HG02870 (cell line): ENCODE measurements around the gene TIMM44.
A peak's percentile ranks its signal among the peaks of the same experiment; 100 is the strongest.

Experiments used
- ATAC-seq: cut with Tn5 transposase; IDR thresholded peaks from one replicate; pipeline ENCODE4 v1.9.1; 2021; ENCODE audit warnings: mild to moderate bottlenecking, moderate library complexity; ENCODE audit not compliant: unreplicated experiment

Gene TIMM44, protein sequence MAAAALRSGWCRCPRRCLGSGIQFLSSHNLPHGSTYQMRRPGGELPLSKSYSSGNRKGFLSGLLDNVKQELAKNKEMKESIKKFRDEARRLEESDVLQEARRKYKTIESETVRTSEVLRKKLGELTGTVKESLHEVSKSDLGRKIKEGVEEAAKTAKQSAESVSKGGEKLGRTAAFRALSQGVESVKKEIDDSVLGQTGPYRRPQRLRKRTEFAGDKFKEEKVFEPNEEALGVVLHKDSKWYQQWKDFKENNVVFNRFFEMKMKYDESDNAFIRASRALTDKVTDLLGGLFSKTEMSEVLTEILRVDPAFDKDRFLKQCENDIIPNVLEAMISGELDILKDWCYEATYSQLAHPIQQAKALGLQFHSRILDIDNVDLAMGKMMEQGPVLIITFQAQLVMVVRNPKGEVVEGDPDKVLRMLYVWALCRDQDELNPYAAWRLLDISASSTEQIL

DNA sequence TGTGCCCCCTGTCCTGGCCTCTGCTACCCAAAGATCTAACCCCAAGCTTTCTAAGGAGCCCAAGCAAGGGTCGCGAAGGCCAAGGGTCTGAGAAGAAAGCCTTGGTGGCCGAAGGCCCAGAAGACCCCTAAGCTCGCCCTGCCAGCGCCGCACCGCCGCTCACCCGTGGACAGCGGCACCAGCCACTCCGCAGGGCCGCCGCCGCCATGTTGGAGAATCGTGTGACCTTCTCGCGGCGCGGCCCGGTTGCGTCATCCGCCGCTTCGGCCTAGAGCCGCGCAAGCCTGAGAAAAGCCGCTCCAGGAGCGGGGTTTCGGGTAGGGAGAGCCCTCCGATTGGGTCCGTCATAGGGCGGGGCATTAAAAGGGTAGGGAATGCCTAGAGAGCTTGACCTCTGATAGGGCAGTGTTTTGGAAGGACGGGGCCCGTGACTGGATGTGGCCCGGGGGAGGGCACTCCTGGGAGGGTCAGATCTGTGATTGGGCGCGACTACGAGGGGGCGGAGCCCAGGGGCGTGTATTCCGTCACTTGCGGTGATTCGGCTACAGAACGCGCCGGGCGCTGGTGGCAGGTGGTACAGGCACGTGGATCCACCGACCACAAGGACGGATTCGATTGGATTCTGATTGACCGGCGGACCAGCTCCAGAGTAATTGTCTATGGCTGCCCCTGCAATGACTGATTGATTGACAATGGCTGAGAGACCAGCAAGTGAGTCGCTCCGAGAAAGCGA lies at the start of gene TIMM44:
TIMM44 (minus strand) TSS at position 223 of the 733 bp plus-strand sequence; CDS start at position 208, 15 bp downstream.
- peak; percentile 95 for ATAC-seq

DNA sequence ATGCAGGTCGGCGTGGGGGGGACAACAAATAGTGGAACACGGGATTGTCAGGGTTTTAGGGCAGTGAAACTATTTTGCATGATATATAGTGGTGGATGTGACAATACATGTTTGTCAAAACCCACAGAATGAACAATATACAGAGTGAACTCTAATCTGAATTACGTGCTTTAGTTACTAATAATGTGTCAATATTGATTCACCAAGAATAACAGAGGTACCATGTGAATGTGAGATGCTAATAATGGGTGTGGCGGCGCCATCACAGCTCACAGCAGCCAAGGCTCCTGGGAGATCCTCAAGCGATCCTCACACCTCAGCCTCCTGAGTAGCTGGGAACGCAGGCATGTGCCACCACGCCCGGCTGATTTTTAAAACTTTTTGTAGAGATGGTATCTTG lies 49.1 kb upstream of the TIMM44 start:
- no peak for ATAC-seq

DNA sequence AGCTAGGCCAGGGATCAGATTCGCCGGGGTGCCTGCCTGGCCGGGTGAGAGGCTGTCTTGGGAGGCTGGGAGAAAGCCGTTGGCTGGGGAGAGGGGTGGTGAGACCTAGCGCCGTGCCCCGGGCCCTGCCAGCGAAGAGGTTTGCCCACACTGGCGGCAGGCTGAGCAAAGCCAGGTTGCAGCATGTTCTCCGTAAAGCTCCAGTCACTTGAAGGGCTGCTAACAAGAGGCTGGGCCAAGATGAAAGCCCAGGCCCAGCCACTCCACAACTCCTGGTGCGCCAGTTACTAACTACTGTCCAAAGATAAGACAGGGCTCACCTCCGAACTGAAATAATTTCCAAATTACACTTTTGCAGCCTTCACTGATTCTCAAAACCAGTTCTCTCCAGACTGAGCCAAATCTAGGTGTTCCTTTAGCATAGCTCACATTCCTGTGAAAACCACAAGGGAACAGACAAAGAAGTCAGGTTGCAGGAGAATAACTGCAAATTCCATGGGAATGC lies 45.7 kb upstream of the TIMM44 start:
- ATAC-seq: no peak

DNA sequence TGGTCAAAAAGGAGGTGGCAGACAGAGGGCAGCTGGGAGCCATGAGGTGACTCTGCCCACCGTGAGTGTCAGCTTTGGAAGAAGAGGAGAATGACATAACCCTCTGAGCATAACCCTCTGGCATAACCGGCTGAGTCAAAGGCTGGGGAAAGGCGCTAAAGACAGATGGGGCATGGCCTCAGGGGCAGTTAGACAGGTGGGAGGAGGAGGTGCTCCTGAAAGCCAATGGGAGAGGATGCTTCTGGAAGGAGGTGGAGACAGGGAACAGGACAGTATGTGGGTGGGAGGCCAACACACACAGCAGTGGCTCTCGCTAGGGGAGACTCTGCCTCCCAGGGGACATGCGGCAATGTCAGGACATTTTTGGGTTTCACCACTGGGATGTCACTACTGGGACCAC lies 44.8 kb upstream of the TIMM44 start:
- no peak for ATAC-seq

DNA sequence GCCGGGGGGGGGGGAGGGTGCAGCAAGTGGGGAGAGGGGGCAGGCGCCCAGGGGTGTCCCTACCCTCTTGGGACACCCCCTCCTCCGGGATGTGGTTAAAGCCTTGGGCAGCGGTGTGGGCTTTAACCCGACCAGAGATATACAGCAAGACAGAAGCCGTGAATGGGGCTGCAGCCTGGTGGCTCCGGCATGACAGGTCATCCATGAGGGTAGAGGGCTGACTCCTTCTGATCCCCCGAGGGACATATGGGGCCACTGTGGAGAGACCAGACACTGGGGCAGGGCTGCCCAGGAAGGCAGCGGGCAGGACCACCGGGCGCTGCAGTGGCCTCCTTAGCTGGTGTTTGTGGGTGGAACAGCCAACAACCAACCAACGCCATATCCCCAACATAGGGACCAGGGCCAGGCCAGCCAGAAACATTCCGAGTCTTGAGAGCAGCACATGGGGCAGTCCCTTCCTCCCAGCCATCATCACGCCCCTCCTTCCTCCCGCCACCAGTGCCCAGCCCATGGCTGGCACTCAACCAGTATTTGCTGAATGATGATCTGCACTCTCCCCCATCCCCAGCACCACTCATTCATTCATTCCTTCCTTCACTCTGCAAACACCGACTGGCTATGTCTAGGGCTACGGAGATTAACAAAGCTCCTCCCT lies 43.8 kb upstream of the TIMM44 start:
- no peak for ATAC-seq

DNA sequence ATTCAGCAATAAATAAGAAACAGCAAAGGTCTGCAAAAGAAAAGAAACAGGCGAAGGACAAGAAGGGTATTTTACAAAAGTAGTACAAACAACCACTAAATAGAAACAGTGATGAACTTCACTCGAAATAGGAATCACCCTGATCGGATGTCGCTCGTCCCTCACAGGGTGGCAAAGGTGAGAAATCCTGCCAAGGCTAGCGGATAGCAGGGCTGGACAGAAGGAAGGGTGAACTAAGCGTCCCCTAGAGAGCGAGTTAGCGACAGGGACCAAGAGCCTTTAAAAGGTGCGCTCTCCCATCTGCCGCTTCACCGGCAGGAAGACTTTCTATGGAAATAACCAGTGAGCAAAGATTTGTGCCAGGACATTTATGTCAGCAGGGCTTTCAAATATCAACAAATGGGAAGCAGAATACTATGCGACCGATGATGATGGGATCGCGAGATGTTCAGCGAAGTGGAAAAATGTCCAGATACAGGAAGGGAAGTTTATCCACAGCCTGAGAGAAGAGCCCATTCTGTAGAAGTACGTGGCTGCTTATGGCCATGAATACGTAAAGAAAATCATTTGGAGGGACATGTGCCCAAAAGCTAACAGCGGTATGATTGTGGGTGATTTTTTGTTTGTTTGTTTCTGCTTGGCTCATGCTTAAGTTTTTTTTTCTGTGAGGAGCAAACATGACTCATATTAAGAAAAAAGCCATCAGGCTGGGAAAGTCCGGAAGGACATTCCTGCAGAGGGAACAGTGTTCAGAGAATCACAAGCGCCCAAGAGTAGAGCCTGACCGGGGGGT lies 43.1 kb upstream of the TIMM44 start:
- ATAC-seq: no peak

DNA sequence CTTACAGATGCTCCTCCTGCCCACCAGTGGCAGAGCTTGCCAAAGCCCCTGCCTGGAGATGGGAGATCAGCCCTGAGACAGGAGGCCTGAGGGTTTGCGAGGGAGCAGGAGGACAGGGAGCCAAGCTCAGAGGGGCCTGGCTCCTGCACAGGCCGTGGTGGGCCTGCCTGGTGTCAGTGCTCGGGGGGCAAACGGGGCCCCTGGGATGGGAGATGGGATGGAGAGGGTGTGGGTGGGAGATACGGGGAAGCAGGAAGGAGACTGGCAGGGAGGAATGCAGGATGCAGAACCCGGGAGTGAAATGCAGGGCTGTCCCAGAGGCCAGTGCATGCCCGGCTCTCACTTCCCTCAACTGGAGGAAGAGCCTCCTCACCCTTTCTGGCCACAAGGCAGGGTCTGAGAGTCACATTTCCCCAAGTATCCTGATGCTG lies 42.0 kb upstream of the TIMM44 start:
- ATAC-seq: no peak

DNA sequence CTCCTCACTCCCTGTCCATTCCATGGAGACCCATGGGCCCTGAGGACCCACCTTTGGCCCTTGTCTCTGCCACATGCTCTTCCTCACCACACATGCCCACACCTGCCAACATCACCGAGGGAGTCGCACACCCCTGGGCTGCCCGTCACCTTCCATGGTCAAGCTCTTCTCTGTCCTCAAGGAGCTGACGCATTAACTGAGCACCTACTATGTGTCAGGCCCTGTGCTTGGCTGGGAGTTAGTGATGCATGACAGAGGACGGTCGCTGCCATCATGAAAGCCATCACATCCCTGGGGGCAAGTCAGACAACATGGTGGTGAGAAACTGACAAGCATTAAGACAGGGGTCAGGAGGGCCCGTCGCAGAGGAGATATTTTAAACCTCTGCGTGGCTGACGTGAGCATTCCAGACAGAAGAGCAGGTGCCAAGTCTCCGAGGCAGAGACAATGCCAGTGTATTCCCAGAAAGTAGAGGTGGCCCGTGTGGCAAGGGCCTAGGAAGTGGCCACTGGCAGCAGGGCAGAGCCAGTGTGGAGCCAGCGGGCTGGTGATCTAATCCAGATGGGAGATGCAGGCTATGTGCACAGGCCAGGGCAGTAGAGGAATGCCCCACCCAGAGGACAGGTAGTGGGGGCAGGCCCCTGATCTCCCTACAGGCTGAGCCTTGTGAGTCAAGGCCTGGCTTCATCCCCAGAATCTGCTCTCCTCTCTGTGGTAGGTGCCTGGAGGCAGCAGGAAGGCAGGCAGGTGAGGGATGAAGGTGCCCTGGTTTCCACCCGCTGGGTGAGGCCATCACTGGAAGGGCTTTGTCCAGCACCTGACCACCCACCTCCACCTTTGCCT lies 40.8 kb upstream of the TIMM44 start:
- ATAC-seq: no peak

DNA sequence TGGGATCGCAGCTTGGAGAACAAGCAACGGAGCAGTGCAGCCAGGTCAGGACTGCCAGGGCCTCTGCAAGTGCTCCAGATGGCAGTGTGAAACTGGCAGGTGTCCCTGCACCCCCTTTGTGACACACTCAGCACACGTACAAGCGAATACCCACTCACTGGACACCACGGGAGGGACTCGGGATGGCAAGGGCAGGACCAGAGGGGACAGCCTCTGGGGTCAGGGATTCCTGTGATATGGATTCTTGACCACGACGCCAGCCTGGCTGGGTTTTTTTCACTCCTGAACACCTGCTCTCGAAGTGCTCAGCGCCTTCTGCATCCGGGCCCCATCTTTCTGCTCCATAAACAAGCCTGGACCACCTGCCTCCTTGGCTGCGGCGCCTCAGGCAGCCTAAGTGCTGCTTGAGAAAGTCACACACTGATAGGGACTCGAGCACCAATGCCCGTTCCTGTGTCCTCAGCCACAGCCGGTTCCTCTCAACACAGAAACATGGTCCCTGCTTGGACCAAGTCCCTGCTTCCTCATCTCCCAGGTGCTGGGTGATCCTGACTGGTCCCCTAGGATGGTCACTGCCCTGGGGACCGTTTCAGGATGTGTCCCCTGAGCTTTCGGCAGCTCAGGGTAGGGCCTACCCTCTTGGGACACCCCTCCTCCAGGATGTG lies 40.0 kb upstream of the TIMM44 start:
- no peak for ATAC-seq

DNA sequence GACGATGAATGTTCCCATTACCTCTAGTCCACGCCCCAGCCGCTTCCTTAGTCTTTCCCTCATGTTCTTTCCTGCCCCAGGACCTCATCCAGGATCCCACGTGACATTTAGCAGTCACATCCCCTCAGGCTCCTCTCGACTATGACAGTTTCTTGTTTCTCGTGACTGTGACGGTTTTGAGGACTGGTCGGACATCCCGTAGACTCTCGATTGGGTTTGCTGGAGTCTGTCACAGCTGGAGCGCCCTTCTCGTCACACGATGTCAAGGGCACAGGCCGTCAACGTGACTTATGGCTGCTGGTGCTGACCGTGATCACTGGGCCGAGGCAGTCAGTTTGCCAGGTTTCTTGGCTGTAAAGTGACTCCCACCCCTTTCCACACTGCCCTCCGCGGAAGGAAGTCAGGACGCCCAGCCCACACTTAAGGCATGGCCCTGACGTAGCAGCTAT lies 39.2 kb upstream of the TIMM44 start:
- ATAC-seq: no peak

DNA sequence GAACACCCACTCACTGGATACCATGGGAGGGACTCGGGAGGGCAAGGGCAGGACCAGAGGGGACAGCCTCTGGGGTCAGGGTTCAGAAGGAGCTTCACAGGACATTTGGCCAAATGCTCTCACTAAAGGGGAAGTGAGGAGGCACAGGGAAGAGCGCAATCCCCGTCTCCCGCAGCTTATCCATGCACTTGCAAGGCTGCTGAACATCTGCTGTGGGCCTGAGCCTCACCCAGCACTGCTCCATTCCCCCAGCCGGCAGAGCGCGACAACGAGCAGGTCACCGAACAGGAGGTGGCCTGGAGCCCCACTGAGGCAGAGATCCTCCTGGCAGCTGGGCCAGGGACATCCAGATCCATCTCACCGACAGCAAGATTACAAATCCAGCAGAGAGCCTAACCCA lies 38.6 kb upstream of the TIMM44 start:
- no peak for ATAC-seq

DNA sequence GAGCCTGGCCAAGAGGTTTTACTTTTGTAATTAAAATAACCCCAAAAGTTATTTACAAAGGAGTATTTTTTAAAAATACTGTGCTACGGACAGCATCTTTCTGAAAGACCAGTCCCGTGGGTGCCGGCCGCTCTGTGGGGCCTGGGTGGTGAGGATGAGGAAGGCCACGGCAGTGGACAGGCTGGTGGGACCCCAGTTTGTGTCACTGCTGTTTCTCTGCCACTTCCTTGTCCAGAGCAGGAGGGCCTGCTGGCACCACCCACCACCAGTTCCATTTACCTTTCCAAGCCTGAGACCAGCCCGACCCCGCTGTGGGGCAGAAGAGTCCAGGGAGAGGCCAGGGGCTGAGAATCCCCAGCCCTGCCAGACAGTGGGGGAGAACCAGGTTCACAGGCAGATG lies 38.2 kb upstream of the TIMM44 start:
- no peak for ATAC-seq

DNA sequence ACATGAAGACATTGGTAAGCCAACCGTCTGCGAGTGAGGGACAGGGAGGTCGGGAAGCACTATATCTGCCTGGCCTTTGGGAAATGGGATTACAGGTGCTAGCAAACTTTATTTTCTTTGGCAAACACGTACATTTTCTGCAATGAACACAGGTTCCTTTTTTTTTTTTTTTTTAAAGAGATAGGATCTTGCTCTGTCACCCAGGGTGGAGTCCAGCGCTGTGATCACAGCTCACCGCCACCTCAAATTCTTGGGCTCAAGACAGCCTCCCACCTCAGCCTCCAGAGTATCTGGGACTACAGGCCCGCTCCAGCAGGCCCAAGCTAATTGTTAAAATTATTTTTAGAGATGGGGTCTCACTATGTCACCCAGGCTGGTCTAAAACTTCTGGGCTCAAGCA lies 37.7 kb upstream of the TIMM44 start:
- ATAC-seq: no peak

DNA sequence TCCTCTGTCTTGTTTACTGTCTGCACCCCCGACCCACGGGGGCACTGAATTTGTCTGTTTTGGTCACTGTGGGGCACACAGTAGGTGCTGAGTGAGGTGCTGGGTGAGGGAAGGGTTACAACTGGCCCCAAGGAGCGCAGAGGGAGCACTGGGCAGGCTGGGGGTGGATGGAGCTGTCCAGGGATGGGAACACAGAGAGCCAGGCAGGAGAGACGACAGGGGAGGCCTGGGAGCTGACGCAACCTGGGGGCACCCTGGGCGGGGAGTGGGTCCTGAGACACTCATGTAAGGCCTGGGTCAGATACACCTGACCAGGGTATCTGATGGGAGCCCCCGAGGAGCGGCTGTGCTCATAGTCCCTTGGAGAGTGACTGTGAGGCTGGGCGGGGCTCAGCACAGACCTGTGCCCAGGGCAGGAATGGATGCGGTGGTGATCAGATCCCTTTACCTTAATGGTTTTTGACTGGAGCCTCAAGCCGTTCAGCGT lies 37.2 kb upstream of the TIMM44 start:
- no peak for ATAC-seq

DNA sequence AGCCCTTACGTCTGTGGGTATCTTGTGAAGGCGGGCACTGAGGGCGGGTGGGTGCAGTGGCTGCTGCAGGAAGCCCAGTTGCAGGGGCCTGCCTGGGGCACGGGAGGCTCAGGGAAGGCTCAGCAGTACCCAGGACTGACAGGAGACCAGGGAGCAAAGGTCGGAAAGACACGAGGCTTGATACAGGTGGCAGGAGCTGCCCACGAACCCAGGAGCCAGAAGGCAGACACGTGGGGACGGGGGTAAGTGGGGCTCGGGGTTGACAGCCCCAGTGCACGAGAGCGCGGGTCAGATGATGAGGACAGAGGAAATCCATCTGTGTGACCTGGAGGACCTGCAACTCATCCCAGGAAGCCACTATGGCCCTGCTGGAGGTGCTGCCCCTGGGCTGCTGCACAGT lies 36.7 kb upstream of the TIMM44 start:
- no peak for ATAC-seq

DNA sequence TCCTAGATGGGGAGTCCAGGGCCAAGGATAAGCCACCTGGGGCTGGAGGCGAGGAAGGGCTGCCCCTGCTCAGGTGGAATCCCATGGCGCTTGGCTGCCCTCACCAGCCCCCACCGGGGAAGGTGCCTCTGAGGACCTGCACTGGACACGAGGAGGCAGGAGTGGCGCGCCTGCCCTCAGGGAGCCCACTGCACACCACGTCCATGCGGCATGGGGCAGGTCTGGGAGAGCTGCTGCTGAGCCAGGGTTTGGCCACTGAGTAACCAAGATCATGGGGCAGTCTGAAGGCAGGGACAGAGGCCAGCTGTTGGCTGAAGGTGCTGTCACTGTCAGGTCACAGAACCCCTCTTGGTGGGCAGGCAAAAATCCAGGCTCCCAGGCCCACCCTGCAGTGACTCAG lies 36.1 kb upstream of the TIMM44 start:
- ATAC-seq: no peak

DNA sequence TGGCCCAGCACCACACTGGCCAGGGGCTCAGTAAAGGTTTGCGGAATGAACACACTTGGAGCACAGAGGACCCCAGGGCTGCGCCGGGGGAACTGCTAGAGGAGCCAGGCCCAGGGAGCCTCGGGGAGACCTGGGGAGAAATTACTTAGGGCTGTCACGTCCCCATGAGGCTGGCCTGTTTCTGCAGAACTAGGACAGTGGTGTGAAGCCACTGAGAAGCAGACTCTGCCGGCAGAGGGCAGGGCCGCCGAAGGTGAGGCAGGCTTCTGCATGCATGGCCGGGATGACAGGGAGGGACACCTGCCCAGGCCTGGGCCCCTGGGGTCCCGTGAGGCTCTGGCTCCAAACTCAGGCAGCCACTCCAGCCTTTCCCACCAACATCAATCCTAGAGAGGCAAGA lies 35.5 kb upstream of the TIMM44 start:
- ATAC-seq: no peak

DNA sequence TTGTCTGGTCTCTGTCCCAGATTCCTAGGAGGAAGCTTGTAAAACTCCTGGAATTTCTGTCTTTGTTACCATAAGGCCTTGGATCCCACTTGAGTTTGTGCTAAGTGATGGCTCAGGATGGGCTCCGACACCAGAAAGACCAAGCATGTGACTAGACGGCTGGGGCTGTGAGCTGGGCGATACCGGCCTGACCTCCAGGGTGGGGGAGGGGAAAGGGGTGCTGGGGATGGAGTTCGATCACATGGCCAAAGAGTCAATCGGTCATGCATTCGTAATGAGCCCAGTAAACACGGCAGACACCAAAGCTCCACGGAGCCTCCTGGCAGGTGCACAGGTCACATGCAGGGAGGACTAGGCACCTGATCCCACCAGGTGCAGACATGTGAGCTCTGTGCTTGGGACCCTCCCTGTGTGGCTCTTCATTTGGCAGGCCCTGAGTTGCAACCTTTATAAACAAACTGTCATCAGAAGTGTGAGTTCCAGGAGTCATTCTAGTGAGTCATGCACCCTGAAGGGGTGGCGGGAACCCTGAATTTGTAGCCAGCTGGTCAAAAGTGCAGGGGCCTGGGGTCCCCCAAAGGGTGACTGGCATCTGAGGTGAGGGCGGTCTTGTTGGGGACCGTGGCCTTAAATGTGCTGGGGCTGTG lies 34.8 kb upstream of the TIMM44 start:
- ATAC-seq: no peak

DNA sequence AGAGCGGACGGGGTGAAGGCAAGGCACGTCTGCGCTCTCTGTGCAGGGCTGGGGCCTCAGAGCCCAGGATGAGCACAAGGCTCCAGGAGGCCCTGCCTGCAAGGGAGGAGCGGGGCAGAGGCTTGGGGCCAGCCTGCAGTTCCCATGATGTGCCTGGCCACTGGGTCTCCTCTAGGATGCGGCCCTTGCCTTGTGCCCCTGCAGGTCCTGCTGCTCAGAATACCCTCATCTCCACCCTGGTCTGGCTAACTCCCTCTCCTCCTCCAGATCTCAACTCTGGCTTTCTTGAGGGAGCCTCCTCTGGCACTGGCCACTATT lies 34.2 kb upstream of the TIMM44 start:
- ATAC-seq: no peak
